ENCODE results near the gene OR4D11.

DNA sequence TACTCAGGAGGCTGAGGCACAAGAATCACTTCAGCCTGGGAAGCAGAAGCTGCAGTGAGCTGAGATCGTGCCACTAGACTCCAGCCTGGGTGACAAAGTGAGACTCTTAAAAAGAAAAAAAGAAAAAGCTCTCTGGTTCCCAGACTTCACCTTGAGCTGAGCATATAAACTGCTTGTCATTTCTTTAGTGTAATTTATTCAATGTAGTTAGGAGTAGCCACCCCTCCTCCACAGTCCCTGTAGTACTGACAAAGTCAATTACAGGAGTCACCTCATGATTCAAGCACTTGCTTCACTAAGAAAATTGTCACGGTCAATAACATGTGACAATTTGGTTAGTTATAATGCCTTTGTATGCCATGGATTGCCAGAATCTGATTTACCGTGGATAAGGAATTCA is 23.0 kb upstream of the OR4D11 start:
- no peak for TF ChIP-seq GABPA (IDR thresholded peaks at IDR 0.05; ENCODE audit: low read depth)
- TF ChIP-seq, protein P1, sequence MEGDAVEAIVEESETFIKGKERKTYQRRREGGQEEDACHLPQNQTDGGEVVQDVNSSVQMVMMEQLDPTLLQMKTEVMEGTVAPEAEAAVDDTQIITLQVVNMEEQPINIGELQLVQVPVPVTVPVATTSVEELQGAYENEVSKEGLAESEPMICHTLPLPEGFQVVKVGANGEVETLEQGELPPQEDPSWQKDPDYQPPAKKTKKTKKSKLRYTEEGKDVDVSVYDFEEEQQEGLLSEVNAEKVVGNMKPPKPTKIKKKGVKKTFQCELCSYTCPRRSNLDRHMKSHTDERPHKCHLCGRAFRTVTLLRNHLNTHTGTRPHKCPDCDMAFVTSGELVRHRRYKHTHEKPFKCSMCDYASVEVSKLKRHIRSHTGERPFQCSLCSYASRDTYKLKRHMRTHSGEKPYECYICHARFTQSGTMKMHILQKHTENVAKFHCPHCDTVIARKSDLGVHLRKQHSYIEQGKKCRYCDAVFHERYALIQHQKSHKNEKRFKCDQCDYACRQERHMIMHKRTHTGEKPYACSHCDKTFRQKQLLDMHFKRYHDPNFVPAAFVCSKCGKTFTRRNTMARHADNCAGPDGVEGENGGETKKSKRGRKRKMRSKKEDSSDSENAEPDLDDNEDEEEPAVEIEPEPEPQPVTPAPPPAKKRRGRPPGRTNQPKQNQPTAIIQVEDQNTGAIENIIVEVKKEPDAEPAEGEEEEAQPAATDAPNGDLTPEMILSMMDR (IDR thresholded peaks at IDR 0.05; ENCODE audit: insufficient read depth, low read length) = no peak
- TF ChIP-seq POLR2AphosphoS5 (IDR thresholded peaks at IDR 0.05; ENCODE audit: low read depth) = no peak
